Fibroblast of pulmonary artery (primary cell): ENCODE results near the gene PKDREJ.

ENCODE experiments used
- DNase-seq: peaks from one replicate; pipeline ENCODE4 v3.0.0-alpha.2; 2010; ENCODE audit warnings: low read depth
- H3K4me3 ChIP-seq: replicated peaks from 2 replicates; pipeline ENCODE4 v1.5.1; 2011; ENCODE audit warnings: low read depth, mild to moderate bottlenecking, control low read depth, low read length, moderate library complexity
- TF ChIP-seq, protein P1 (sequence below): IDR thresholded peaks from 2 replicates; pipeline ENCODE4 v1.5.1; 2011; ENCODE audit warnings: mild to moderate bottlenecking, control low read depth, low read length, inconsistent platforms; ENCODE audit errors: missing control alignments

Gene PKDREJ

DNA sequence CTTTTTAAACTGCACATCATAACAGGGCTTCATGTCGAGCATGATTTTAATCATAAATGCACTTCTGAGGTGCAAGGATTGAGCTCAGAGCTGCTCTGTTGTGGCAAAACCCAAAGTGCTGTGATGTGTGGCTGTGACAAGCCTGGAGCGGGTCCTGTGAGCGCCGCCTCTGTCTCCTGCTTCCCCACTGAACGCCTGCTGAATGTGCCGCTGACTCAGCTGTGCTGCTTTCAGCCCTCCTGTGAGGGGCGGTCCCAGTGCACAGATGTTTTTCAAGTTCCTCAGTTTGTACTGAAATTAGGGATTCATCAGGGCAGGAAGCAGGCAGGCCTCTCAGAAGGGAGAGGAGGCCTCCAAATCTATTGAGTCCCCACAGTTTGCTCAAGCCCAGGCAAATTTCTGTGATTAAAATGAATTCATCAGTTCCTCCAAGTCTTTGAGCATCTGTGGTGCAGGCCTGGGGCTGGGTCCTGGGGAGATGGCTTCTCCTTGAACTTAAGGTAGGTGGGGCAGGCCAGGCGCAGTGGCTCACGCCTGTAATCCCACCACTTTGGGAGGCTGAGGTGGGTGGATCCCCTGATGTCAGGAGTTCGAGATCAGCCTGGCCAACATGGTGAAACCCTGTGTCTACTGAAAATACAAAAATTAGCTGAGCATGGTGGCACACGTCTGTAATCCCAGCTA is 30.6 kb upstream of the PKDREJ start:
- DNase-seq: no peak
- TF ChIP-seq, protein P1, sequence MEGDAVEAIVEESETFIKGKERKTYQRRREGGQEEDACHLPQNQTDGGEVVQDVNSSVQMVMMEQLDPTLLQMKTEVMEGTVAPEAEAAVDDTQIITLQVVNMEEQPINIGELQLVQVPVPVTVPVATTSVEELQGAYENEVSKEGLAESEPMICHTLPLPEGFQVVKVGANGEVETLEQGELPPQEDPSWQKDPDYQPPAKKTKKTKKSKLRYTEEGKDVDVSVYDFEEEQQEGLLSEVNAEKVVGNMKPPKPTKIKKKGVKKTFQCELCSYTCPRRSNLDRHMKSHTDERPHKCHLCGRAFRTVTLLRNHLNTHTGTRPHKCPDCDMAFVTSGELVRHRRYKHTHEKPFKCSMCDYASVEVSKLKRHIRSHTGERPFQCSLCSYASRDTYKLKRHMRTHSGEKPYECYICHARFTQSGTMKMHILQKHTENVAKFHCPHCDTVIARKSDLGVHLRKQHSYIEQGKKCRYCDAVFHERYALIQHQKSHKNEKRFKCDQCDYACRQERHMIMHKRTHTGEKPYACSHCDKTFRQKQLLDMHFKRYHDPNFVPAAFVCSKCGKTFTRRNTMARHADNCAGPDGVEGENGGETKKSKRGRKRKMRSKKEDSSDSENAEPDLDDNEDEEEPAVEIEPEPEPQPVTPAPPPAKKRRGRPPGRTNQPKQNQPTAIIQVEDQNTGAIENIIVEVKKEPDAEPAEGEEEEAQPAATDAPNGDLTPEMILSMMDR: no peak
- H3K4me3 ChIP-seq: no peak overlapping the region

DNA sequence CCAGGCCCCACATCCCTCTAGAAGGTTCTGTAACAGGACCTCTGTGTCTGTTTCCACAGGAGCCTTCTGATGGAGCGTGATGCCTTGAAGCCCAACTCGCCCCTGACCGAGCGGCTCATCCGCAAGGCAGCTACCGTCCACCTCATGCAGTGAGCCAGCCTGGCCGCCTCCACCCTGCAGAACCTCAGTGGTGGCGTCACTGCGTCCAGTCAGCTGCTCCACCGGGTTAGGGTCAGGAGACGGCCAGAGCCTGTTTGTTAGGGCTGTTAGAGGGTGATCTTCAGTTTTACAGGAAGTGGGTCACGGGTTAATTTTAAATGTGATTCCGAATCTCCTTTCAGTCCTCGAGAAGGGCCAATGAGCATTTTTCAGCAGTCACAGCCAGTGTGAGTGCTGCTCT is 29.6 kb upstream of the PKDREJ start:
- no peak overlapping the region for H3K4me3 ChIP-seq
- TF ChIP-seq, protein P1: no peak
- DNase-seq: no peak

DNA sequence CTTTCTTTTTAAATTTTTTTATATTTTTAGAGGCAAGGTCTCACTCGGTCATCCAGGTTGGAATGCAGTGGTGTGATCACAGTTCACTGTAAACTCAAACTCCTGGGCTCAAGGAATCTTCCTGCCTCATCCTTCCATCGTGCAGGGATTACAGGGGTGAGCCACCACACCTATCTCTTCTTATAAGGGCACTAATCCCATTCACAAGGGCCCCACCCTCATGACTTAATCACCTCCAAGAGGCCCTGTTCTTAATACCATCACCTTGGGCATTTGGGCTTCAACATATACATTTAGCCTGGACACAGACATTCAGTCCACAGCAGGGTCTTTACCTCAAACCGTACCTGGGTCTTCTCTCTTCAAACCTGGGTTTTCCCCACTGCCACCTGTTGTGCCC is 29.0 kb upstream of the PKDREJ start:
- TF ChIP-seq, protein P1: no peak
- DNase-seq: no peak
- no peak overlapping the region for H3K4me3 ChIP-seq

DNA sequence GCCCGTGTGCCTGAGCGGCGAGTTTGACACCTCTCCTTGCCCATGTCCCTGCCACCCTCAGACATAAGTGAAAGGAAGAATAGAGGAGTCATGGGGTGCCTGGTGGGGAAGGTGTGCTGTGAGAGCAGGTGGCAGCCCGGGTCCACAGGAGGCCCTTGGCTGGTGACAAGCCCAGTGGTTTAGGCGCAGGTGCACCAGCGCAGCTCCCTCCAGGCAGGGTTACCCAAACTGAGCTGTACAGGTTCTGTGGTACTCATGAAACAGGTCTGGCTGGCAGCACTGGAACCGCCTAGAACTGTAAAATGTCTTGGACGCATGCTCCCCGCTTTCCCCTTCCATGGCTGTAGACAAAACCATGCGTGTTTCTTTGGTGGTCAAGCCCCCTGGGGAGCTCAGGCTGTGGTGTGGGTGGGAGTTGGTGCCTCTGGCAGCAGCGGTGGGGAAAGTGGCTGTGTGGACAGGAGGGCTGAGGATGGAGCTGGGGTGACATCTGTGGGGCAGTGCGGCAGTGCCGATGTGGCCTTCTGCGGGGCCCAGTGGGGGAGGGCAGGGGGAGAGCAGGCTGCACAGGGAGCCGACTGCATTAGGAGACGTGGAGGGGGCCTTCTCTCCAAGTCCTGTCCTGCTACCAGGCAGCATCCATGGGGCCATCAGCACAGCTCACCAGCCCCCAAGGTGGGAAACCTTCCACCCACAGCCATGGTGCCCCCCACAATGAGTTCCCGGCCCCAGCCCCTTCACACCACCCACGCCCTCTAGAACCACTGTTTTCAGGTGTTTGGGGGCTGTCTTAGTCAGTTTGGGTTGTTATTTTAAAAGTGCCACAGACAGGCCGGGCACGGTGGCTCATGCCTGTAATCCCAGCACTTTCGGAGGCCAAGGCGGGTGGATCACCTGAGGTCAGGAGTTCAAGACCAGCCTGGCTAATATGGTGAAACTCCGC is 28.0 kb upstream of the PKDREJ start:
- TF ChIP-seq, protein P1: no peak
- no peak for DNase-seq
- no peak overlapping the region for H3K4me3 ChIP-seq

DNA sequence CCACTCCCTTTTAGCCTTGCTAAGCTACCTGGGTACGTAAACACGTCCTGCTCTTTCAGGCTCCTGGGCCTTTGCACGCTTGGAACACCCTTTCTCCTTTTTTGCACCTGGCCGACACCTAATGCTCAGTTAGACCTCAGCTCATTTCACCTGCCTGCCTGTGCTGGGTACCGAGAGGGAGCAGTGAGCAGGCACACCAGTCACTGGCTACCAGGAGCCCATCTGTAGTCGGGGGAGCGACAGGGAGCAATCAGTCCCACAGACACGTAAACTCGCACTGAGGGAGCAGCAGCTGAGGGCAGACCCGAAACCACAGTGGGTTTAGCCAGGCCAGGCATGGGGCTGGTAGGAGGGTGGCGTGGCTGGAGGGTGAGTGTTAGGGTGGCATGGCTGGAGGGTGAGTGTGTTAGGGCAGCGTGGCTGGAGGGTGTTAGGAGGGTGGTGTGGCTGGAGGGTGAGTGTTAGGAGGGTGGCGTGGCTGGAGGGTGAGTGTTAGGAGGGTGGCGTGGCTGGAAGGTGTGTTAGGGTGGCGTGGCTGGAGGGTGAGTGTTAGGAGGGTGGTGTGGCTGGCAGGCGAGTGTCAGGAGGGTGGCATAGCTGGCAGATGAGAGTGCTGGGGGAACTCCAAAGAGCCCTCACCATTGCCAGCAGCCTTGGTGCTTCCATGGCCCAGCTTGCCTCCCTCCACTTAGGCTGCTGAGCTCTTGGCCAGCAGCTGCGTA is 27.1 kb upstream of the PKDREJ start:
- no peak for DNase-seq
- TF ChIP-seq, protein P1: no peak
- H3K4me3 ChIP-seq: no peak overlapping the region

DNA sequence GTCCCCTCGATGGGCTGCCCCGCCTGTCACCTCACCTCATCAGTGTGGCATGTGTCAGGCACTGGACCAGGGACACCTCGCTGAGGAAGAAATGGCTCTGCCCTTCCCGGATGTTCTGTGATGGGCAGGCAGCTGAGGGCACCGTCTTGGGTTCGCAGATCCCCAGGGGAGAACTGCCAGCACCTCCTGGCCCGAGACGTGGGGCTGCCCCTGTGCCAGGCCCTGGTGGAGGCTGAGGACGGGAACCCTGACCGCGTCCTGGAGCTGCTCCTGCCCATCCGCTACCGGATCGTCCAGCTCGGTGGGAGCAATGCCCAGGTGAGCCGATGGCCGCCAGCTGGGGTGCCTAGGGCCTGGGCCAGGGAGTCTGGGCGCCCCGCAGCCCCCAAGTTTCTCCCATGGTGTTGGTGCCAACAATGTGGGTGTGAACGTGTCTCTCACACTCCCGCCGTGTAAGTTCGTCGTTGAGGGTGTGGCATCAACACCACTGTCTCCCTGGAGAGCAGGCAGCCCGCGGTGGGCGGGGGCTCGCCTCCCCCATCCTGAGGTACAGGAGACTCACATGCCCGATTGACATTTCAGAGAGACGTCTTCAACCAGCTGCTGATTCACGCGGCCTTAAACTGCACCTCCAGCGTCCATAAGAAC is 26.2 kb upstream of the PKDREJ start:
- DNase-seq: no peak
- TF ChIP-seq, protein P1: no peak
- no peak overlapping the region for H3K4me3 ChIP-seq
